HPDE6-E6E7 (cell line): ENCODE results near the gene MBOAT1.
"Not testable (repeated sequence)": the region's sequence is repeated elsewhere in the genome, so short reads cannot be mapped to it uniquely, and the experiment has no call there.

Experiments used
- DNase-seq: peaks from one replicate; pipeline ENCODE4 v3.0.0; 2011; ENCODE audit warnings: missing footprints; ENCODE audit errors: extremely low spot score

Gene MBOAT1

GRCh38 chr6:20139127-20139963 is 72.9 kb downstream of the MBOAT1 start:
- not testable (repeated sequence) for DNase-seq

- no peak for DNase-seq
Measured at GRCh38 chr6:20137837-20138236, 74.4 kb downstream of the MBOAT1 start.

- no peak for DNase-seq
Measured at GRCh38 chr6:20137240-20137639, 75.0 kb downstream of the MBOAT1 start.

GRCh38 chr6:20135677-20136268 is 76.5 kb downstream of the MBOAT1 start:
- no peak for DNase-seq

- no peak for DNase-seq
Measured at GRCh38 chr6:20134613-20135012, 77.7 kb downstream of the MBOAT1 start.

- DNase-seq, result no peak
Measured at GRCh38 chr6:20129290-20130088, 82.8 kb downstream of the MBOAT1 start.

GRCh38 chr6:20128018-20128417 is 84.3 kb downstream of the MBOAT1 start:
- DNase-seq, result no peak

- DNase-seq, result peak; percentile 40
Measured at GRCh38 chr6:20126789-20127653, 85.2 kb downstream of the MBOAT1 start.

GRCh38 chr6:20126102-20126752 is 86.0 kb downstream of the MBOAT1 start:
- no peak for DNase-seq

GRCh38 chr6:20124545-20124944 is 87.7 kb downstream of the MBOAT1 start:
- no peak for DNase-seq

GRCh38 chr6:20119485-20119884 is 92.8 kb downstream of the MBOAT1 start:
- no peak for DNase-seq

GRCh38 chr6:20118892-20119291 is 93.4 kb downstream of the MBOAT1 start:
- DNase-seq, result no peak

- peak; percentile 65 for DNase-seq
Measured at GRCh38 chr6:20117474-20117873, 94.8 kb downstream of the MBOAT1 start.

GRCh38 chr6:20116792-20117191 is 95.5 kb downstream of the MBOAT1 start:
- DNase-seq, result no peak

- no peak for DNase-seq
Measured at GRCh38 chr6:20115246-20115980, 96.9 kb downstream of the MBOAT1 start.

- no peak for DNase-seq
Measured at GRCh38 chr6:20113649-20114224, 98.5 kb downstream of the MBOAT1 start.

- DNase-seq, result no peak
Measured at GRCh38 chr6:20112841-20113240, 99.4 kb downstream of the MBOAT1 start.

GRCh38 chr6:20112241-20112640 is 100.0 kb downstream of the MBOAT1 start:
- no peak for DNase-seq

GRCh38 chr6:20110478-20110877 is 101.8 kb downstream of the MBOAT1 start:
- no peak for DNase-seq

- no peak for DNase-seq
Measured at GRCh38 chr6:20109526-20109925, 102.7 kb downstream of the MBOAT1 start.
